Astrocyte of the spinal cord (primary cell): Measurements from ENCODE around the gene RXFP1.

Experiments
- DNase-seq: peaks from one replicate; pipeline ENCODE4 v3.0.0; 2011; ENCODE audit warnings: low read depth, low spot score
- H3K4me3 ChIP-seq: 2 replicates; pipeline ENCODE4 v1.5.1; 2011; ENCODE audit warnings: low read depth, mild to moderate bottlenecking, low read length, moderate library complexity
- CTCF ChIP-seq: IDR thresholded peaks from 2 replicates; pipeline ENCODE4 v1.5.1; 2012; ENCODE audit warnings: low read depth, mild to moderate bottlenecking, low read length, inconsistent platforms
- in situ Hi-C: cut with HindIII; loops from 2 replicates; pipeline ENCODE4 v1.10.0; 2017; ENCODE audit warnings: low sequenced_read_pairs

Gene RXFP1

GRCh38 chr4:158540125-158540907 is 18.6 kb downstream of the RXFP1 start:
- in situ Hi-C loops: no loop called here
- TF ChIP-seq CTCF: no peak
- DNase-seq: no peak
- no peak overlapping the region for H3K4me3 ChIP-seq

GRCh38 chr4:158541506-158541905 is 19.8 kb downstream of the RXFP1 start:
- no peak for DNase-seq
- in situ Hi-C loops: no loop called here
- no peak for TF ChIP-seq CTCF
- H3K4me3 ChIP-seq: no peak overlapping the region

GRCh38 chr4:158543191-158543590 is 21.5 kb downstream of the RXFP1 start:
- TF ChIP-seq CTCF: no peak
- no peak for DNase-seq
- H3K4me3 ChIP-seq: no peak overlapping the region
- in situ Hi-C loops: no loop called here

- in situ Hi-C loops: no loop called here
- TF ChIP-seq CTCF: no peak
- no peak overlapping the region for H3K4me3 ChIP-seq
- no peak for DNase-seq
Measured at GRCh38 chr4:158544141-158544540, 22.5 kb downstream of the RXFP1 start.

GRCh38 chr4:158553364-158553763 is 31.7 kb downstream of the RXFP1 start:
- DNase-seq: no peak
- TF ChIP-seq CTCF: no peak
- no peak overlapping the region for H3K4me3 ChIP-seq
- in situ Hi-C loops: no loop called here

- no peak for TF ChIP-seq CTCF
- H3K4me3 ChIP-seq: no peak overlapping the region
- in situ Hi-C loops: no loop called here
- no peak for DNase-seq
Measured at GRCh38 chr4:158560284-158560683, 38.6 kb downstream of the RXFP1 start.
